NCI-H2171 treated with DMSO at 0.1 percent for 48 hours (cell line): ENCODE results near the gene RCSD1.

ENCODE experiments used
- DNase-seq: peaks from one replicate; lab custom pipeline; 2025; lab: John Stamatoyannopoulos, UW

RCSD1 gene

GRCh38 chr1:167643441-167643840, 13.4 kb downstream of the RCSD1 start:
- no peak for DNase-seq

GRCh38 chr1:167644551-167644950, 14.5 kb downstream of the RCSD1 start:
- no peak for DNase-seq

GRCh38 chr1:167645140-167645541, 15.1 kb downstream of the RCSD1 start:
- no peak for DNase-seq

- DNase-seq, result no peak
These were observed 15.8 kb downstream of the RCSD1 start for GRCh38 chr1:167645625-167646414.

GRCh38 chr1:167648252-167648849, 18.3 kb downstream of the RCSD1 start:
- no peak for DNase-seq

- DNase-seq, result no peak
These were observed 19.1 kb downstream of the RCSD1 start for GRCh38 chr1:167648978-167649744.

GRCh38 chr1:167650269-167651160, 20.5 kb downstream of the RCSD1 start:
- DNase-seq, result no peak

GRCh38 chr1:167651161-167651693, 21.2 kb downstream of the RCSD1 start:
- DNase-seq, result no peak

GRCh38 chr1:167654975-167655575, 25.0 kb downstream of the RCSD1 start:
- DNase-seq, result no peak

GRCh38 chr1:167656657-167657056, 26.6 kb downstream of the RCSD1 start:
- no peak for DNase-seq

GRCh38 chr1:167658574-167659328, 28.7 kb downstream of the RCSD1 start:
- DNase-seq, result no peak

GRCh38 chr1:167659450-167659849, 29.4 kb downstream of the RCSD1 start:
- no peak for DNase-seq

GRCh38 chr1:167659881-167660280, 29.8 kb downstream of the RCSD1 start:
- DNase-seq, result no peak

GRCh38 chr1:167661527-167662426, 31.7 kb downstream of the RCSD1 start:
- DNase-seq, result no peak

GRCh38 chr1:167663002-167663772, 33.2 kb downstream of the RCSD1 start:
- DNase-seq, result no peak

- DNase-seq, result no peak
These were observed 35.4 kb downstream of the RCSD1 start for GRCh38 chr1:167665469-167665868.

GRCh38 chr1:167666416-167666815, 36.4 kb downstream of the RCSD1 start:
- DNase-seq, result no peak

- DNase-seq, result no peak
These were observed 37.5 kb downstream of the RCSD1 start for GRCh38 chr1:167667536-167667935.

GRCh38 chr1:167668108-167668507, 38.1 kb downstream of the RCSD1 start:
- DNase-seq, result no peak
